PFSK-1 (cell line): ENCODE measurements around the gene ZNF174.

Experiments used
- FOXP2 ChIP-seq: optimal IDR thresholded peaks from 2 replicates; pipeline ENCODE3; 2011; ENCODE audit warnings: borderline replicate concordance, control low read depth, inconsistent platforms; ENCODE audit not compliant: insufficient read depth; ENCODE audit errors: extremely low read length, extremely low read depth
- POLR2AphosphoS5 ChIP-seq: IDR thresholded peaks from 2 replicates; pipeline ENCODE4 v1.6.1; 2012; ENCODE audit warnings: low read depth, mild to moderate bottlenecking, control low read depth, low read length, moderate library complexity
- REST ChIP-seq, 2 experiments: IDR thresholded peaks; 2 replicates each; pipeline versions ENCODE4 v1.6.1 to v1.8.0; 2011 to 2012; ENCODE audit warnings: low read depth in 2 of 2, low read length in 2 of 2, control low read depth in 1 of 2, inconsistent platforms in 1 of 2, mild to moderate bottlenecking in 1 of 2, moderate library complexity in 1 of 2; ENCODE audit not compliant: insufficient read depth in 1 of 2
- SIN3A ChIP-seq: IDR thresholded peaks from 2 replicates; pipeline ENCODE4 v1.6.1; 2012; ENCODE audit warnings: mild to moderate bottlenecking, low read length, moderate library complexity, borderline replicate concordance; ENCODE audit not compliant: insufficient read depth
- TAF1 ChIP-seq: IDR thresholded peaks from 2 replicates; pipeline ENCODE4 v1.6.1; 2012; ENCODE audit warnings: low read length, control low read depth, borderline replicate concordance; ENCODE audit not compliant: insufficient read depth

Gene ZNF174

GRCh38 chr16:3362931-3363330 is 38.1 kb upstream of the ZNF174 start:
- TF ChIP-seq SIN3A: no peak
- TF ChIP-seq REST (IDR thresholded peaks at IDR 0.05; ENCODE audit: insufficient read depth in 1 of 2, low read depth in 2 of 2, low read length in 2 of 2): no peak
- no peak for TF ChIP-seq TAF1
- TF ChIP-seq FOXP2: no peak
- no peak for TF ChIP-seq POLR2AphosphoS5

GRCh38 chr16:3363793-3364192 is 37.2 kb upstream of the ZNF174 start:
- TF ChIP-seq POLR2AphosphoS5 (no peak), TAF1 (no peak), FOXP2 (no peak), REST (IDR thresholded peaks at IDR 0.05; ENCODE audit: insufficient read depth in 1 of 2, low read depth in 2 of 2, low read length in 2 of 2) (no peak), SIN3A (no peak)

- TF ChIP-seq REST (IDR thresholded peaks at IDR 0.05; ENCODE audit: insufficient read depth in 1 of 2, low read depth in 2 of 2, low read length in 2 of 2) (no peak), SIN3A (peak; percentile 17; the same call in 1 of the 2 replicates), FOXP2 (no peak), POLR2AphosphoS5 (peak; percentile 72), TAF1 (peak; percentile 53; the same call in 1 of the 2 replicates)
Measured at GRCh38 chr16:3364774-3365427, 36.1 kb upstream of the ZNF174 start.

GRCh38 chr16:3369073-3369472 is 31.9 kb upstream of the ZNF174 start:
- TF ChIP-seq POLR2AphosphoS5 (no peak), TAF1 (no peak), FOXP2 (no peak), SIN3A (no peak), REST (IDR thresholded peaks at IDR 0.05; ENCODE audit: insufficient read depth in 1 of 2, low read depth in 2 of 2, low read length in 2 of 2) (no peak)
